Measurements from ENCODE around the gene CLTRN. TPM values are rescaled to one million over a fixed set of nuclear protein-coding genes. Genes with fewer than 3 reads are reported as not detected.

The CLTRN gene
- total and polyA plus RNA-seq, 2 donors (not counting 3 experiments of a cell fraction or from before 2014, with no cell fraction given) = 0.04 TPM; not detected in 1

DNA sequence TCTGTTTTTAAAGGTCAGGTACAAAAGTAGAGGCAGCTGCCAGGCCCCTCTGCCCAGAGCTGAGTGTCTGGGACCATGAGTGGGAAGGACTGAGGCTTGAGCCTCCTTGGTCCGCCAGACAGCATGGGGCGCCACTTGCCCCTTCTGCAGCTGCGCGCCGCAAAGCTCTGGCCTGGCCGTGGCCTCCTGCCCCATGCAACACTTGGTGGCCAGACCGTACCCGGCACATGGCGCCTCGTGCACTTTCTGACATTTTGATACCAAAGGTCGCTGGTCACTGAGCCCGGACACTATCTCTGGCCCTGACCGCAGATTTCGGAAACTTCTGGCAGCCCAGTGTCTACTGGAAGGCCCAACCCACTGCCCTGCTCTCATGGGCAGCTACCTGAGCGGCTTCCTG lies 18.6 kb downstream of the CLTRN start:
- H3K9me1 ChIP-seq (replicated peaks; ENCODE audit: control insufficient read depth, extremely low read depth, insufficient read depth, low read length) = no peaks in the 10 kb centered on the region
- H3K9me3 ChIP-seq (replicated peaks; ENCODE audit: control insufficient read depth, insufficient read depth, low read length) = no peaks in the 10 kb centered on the region
- H3K27me3 ChIP-seq (ENCODE audit: control insufficient read depth in 2 of 2, insufficient read depth in 2 of 2, low read length in 2 of 2) = peaks cover 0 to 6% of the 10 kb centered on the region in 2 experiments
- no peaks in the 10 kb centered on the region for H3K79me2 ChIP-seq (ENCODE audit: control insufficient read depth, insufficient read depth, low read length)
- no peak overlapping the region for H3K9ac ChIP-seq (replicated peaks; ENCODE audit: extremely low read depth, insufficient read depth, low read length)
- DNase-seq (ENCODE audit: low read depth, low spot score) = no peak
- H3K4me3 ChIP-seq (replicated peaks in 1 of 3; ENCODE audit: insufficient read depth in 1 of 3, low read depth in 1 of 3, low read length in 3 of 3) = no peak overlapping the region
- H3K27ac ChIP-seq (ENCODE audit: insufficient read depth, low read depth, low read length) = no peak overlapping the region
- no peak overlapping the region for H2AFZ ChIP-seq (ENCODE audit: low read depth, low read length)
- BruUV-seq (replicated peaks) = no TSS peak
- no peak overlapping the region for H3K4me2 ChIP-seq (ENCODE audit: insufficient read depth, low read length)
- TF ChIP-seq EZH2 (IDR thresholded peaks at IDR 0.05; ENCODE audit: borderline replicate concordance, low read depth, low read length, severe bottlenecking) (no peak), POLR2A (IDR thresholded peaks at IDR 0.05; ENCODE audit: low read depth, low read length) (no peak), JUN (IDR thresholded peaks at IDR 0.05; ENCODE audit: borderline replicate concordance, insufficient read depth, insufficient read length, low read depth) (no peak), MYC (IDR thresholded peaks at IDR 0.05; ENCODE audit: low read depth, low read length) (no peak)
- TF ChIP-seq, protein P1, sequence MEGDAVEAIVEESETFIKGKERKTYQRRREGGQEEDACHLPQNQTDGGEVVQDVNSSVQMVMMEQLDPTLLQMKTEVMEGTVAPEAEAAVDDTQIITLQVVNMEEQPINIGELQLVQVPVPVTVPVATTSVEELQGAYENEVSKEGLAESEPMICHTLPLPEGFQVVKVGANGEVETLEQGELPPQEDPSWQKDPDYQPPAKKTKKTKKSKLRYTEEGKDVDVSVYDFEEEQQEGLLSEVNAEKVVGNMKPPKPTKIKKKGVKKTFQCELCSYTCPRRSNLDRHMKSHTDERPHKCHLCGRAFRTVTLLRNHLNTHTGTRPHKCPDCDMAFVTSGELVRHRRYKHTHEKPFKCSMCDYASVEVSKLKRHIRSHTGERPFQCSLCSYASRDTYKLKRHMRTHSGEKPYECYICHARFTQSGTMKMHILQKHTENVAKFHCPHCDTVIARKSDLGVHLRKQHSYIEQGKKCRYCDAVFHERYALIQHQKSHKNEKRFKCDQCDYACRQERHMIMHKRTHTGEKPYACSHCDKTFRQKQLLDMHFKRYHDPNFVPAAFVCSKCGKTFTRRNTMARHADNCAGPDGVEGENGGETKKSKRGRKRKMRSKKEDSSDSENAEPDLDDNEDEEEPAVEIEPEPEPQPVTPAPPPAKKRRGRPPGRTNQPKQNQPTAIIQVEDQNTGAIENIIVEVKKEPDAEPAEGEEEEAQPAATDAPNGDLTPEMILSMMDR (IDR thresholded peaks at IDR 0.05; ENCODE audit: extremely low read depth in 1 of 2, insufficient read depth in 1 of 2, low read depth in 1 of 2, low read length in 2 of 2) = no peak
- no peaks in the 10 kb centered on the region for H3K4me1 ChIP-seq (ENCODE audit: control insufficient read depth, extremely low read depth, insufficient read depth, low read length)
- ChIA-PET CTCF (no interaction called here), POLR2A (no interaction called here)
- H3K36me3 ChIP-seq (ENCODE audit: control insufficient read depth in 2 of 2, extremely low read depth in 1 of 2, insufficient read depth in 2 of 2, low read length in 2 of 2) = no peaks in the 10 kb centered on the region
- no peak for FAIRE-seq
- H4K20me1 ChIP-seq (replicated peaks; ENCODE audit: control insufficient read depth, extremely low read depth, insufficient read depth, low read length) = no peaks in the 10 kb centered on the region
- dilution Hi-C loops (cut with MboI; ENCODE audit: extremely low pct_ligation_motif_present, low sequenced_read_pairs) = no loop called here
- intact Hi-C loops (cut with micrococcal nuclease) = loop anchor here (5.0 to 10.0 kb wide), 3 partner anchors 61 to 299 kb away; no protein-coding TSS in a partner anchor

DNA sequence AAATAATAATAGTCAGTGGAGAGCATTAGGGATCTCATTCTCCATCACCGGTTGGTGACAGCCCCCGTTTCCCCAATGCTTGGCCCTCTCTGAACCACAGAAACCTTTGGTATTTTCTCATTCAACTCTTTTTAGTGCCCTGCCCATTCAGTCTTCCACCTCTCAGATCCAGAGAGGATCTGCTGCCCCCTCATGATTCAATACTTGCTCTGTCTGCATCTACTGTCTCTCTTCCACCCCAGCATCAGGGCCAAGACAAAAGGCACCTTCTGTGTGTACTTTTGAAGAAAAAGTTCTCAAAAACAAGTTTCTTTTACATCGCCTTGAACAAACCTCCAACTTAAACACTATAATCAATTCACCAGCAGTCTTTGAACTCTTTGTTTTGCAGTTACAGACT lies 19.3 kb downstream of the CLTRN start:
- DNase-seq (ENCODE audit: low read depth, low spot score) = no peak
- no peaks in the 10 kb centered on the region for H3K9me1 ChIP-seq (replicated peaks; ENCODE audit: control insufficient read depth, extremely low read depth, insufficient read depth, low read length)
- H3K79me2 ChIP-seq (ENCODE audit: control insufficient read depth, insufficient read depth, low read length) = no peaks in the 10 kb centered on the region
- POLR2A ChIA-PET = no interaction called here
- no TSS peak for BruUV-seq (replicated peaks)
- FAIRE-seq = peak; percentile 24
- H3K4me2 ChIP-seq (ENCODE audit: insufficient read depth, low read length) = no peak overlapping the region
- no peak overlapping the region for H3K4me3 ChIP-seq (replicated peaks in 1 of 3; ENCODE audit: insufficient read depth in 1 of 3, low read depth in 1 of 3, low read length in 3 of 3)
- dilution Hi-C loops (cut with MboI; ENCODE audit: extremely low pct_ligation_motif_present, low sequenced_read_pairs) = no loop called here
- H3K4me1 ChIP-seq (ENCODE audit: control insufficient read depth, extremely low read depth, insufficient read depth, low read length) = no peaks in the 10 kb centered on the region
- peaks cover 2 to 6% of the 10 kb centered on the region in 2 experiments for H3K27me3 ChIP-seq (ENCODE audit: control insufficient read depth in 2 of 2, insufficient read depth in 2 of 2, low read length in 2 of 2)
- TF ChIP-seq, protein P1 (IDR thresholded peaks at IDR 0.05; ENCODE audit: extremely low read depth in 1 of 2, insufficient read depth in 1 of 2, low read depth in 1 of 2, low read length in 2 of 2) = no peak
- H3K9ac ChIP-seq (replicated peaks; ENCODE audit: extremely low read depth, insufficient read depth, low read length) = no peak overlapping the region
- intact Hi-C loops (cut with micrococcal nuclease) = loop anchor here (5.0 to 10.0 kb wide), 3 partner anchors 60 to 298 kb away; no protein-coding TSS in a partner anchor
- no peak overlapping the region for H2AFZ ChIP-seq (ENCODE audit: low read depth, low read length)
- no peaks in the 10 kb centered on the region for H4K20me1 ChIP-seq (replicated peaks; ENCODE audit: control insufficient read depth, extremely low read depth, insufficient read depth, low read length)
- no peaks in the 10 kb centered on the region for H3K36me3 ChIP-seq (ENCODE audit: control insufficient read depth in 2 of 2, extremely low read depth in 1 of 2, insufficient read depth in 2 of 2, low read length in 2 of 2)
- no peaks in the 10 kb centered on the region for H3K9me3 ChIP-seq (replicated peaks; ENCODE audit: control insufficient read depth, insufficient read depth, low read length)
- H3K27ac ChIP-seq (ENCODE audit: insufficient read depth, low read depth, low read length) = no peak overlapping the region
- CTCF ChIA-PET = interaction anchor here (2.2 kb wide), 1 partner anchor 77 kb away, joined by 8 read pairs; no protein-coding TSS in a partner anchor
